HG03060 (cell line): ENCODE results near the gene CDC5L.

Experiments used
- ATAC-seq: cut with Tn5 transposase; IDR thresholded peaks from one replicate; pipeline ENCODE4 v1.9.1; 2021; ENCODE audit warnings: low read depth, moderate number of reproducible peaks; ENCODE audit not compliant: unreplicated experiment

CDC5L gene

GRCh38 chr6:44373051-44373450 lies 14.5 kb upstream of the CDC5L start:
- no peak for ATAC-seq

GRCh38 chr6:44373787-44374186 lies 13.7 kb upstream of the CDC5L start:
- ATAC-seq, result no peak

- ATAC-seq, result no peak
These were observed 12.4 kb upstream of the CDC5L start for GRCh38 chr6:44375071-44375470.

- ATAC-seq, result no peak
These were observed 10.0 kb upstream of the CDC5L start for GRCh38 chr6:44377484-44377883.

GRCh38 chr6:44377971-44378370 lies 9.5 kb upstream of the CDC5L start:
- ATAC-seq, result no peak

- ATAC-seq, result no peak
These were observed 5.8 kb upstream of the CDC5L start for GRCh38 chr6:44381739-44382138.

GRCh38 chr6:44386364-44386928 lies 1.1 kb upstream of the CDC5L start:
- ATAC-seq, result no peak

- ATAC-seq, result no peak
These were observed 569 bp upstream of the CDC5L start for GRCh38 chr6:44386929-44387345.

GRCh38 chr6:44388135-44388487 lies 605 bp downstream of the CDC5L start:
- no peak for ATAC-seq

GRCh38 chr6:44388887-44389286 lies 1.4 kb downstream of the CDC5L start:
- ATAC-seq, result no peak

- ATAC-seq, result no peak
These were observed 2.7 kb downstream of the CDC5L start for GRCh38 chr6:44390158-44390683.

GRCh38 chr6:44395501-44395900 lies 8.0 kb downstream of the CDC5L start:
- no peak for ATAC-seq

- no peak for ATAC-seq
These were observed 9.5 kb downstream of the CDC5L start for GRCh38 chr6:44396968-44397367.

GRCh38 chr6:44397424-44398164 lies 10.1 kb downstream of the CDC5L start:
- ATAC-seq, result no peak

- ATAC-seq, result no peak
These were observed 12.5 kb downstream of the CDC5L start for GRCh38 chr6:44399991-44400390.

GRCh38 chr6:44400572-44400971 lies 13.1 kb downstream of the CDC5L start:
- no peak for ATAC-seq

- no peak for ATAC-seq
These were observed 13.6 kb downstream of the CDC5L start for GRCh38 chr6:44401138-44401537.

- no peak for ATAC-seq
These were observed 16.7 kb downstream of the CDC5L start for GRCh38 chr6:44404022-44404714.

GRCh38 chr6:44404715-44405099 lies 17.2 kb downstream of the CDC5L start:
- no peak for ATAC-seq

GRCh38 chr6:44407951-44408670 lies 20.6 kb downstream of the CDC5L start:
- no peak for ATAC-seq

- ATAC-seq, result no peak
These were observed 21.8 kb downstream of the CDC5L start for GRCh38 chr6:44409207-44409794.
